Measurements from ENCODE around the gene POLRMT.
"Not testable (repeated sequence)": the region's sequence is repeated elsewhere in the genome, so short reads cannot be mapped to it uniquely, and the experiment has no call there.

- TF ChIP-seq CTCF (IDR thresholded peaks at IDR 0.05); ZFX (IDR thresholded peaks at IDR 0.05; ENCODE audit: borderline replicate concordance): not testable (repeated sequence)
Measured at GRCh38 chr19:603779-604178, 29.6 kb downstream of the POLRMT start.
